HT1080 (cell line): Measurements from ENCODE around the gene ZNF330. TPM values are rescaled to one million over a fixed set of nuclear protein-coding genes. Genes with fewer than 3 reads are reported as not detected.
A peak's percentile ranks its signal among the peaks of the same experiment; 100 is the strongest.

Experiments
- DNase-seq: peaks from one replicate; pipeline ENCODE4 v3.0.0-alpha.2; 2015; ENCODE audit warnings: low read depth
- total RNA-seq: library from RNA; depleted of rRNA; stranded (reverse); fragments of >200 nt; shearing (Covaris generic); gene quantifications from 2 replicates; pipeline ENCODE4 v1.2.3, GENCODE V29; 2014; rRNA removed

The ZNF330 gene
- total RNA-seq, 1 experiment from 2014 or later, result 60.7 TPM

GRCh38 chr4:141229408-141230101 lies 8.9 kb downstream of the ZNF330 start:
- no peak for DNase-seq

- no peak for DNase-seq
Observed at GRCh38 chr4:141233673-141234072, 13.0 kb downstream of the ZNF330 start.

- DNase-seq, result peak; percentile 33
Observed at GRCh38 chr4:141238186-141238585, 17.5 kb downstream of the ZNF330 start.

DNA sequence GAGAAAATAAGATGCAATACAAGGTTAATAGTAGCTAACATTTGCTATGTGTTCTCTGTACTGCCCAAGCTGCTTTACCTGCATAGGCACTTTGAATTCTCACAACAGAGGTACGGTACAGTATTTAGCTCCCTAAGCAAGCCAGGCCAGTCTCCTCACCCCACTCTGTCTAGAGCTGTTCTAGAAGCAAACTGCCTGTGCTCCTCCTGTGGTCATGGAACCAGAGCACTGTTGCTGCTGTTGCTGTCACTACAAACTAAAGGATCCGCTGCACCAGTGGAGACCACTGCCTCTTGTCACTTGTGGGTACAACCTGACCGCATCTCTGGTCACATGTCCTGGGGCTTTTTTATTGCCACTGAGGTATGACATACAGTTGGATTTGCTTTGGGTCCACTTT lies 19.6 kb downstream of the ZNF330 start:
- DNase-seq, result no peak

DNA sequence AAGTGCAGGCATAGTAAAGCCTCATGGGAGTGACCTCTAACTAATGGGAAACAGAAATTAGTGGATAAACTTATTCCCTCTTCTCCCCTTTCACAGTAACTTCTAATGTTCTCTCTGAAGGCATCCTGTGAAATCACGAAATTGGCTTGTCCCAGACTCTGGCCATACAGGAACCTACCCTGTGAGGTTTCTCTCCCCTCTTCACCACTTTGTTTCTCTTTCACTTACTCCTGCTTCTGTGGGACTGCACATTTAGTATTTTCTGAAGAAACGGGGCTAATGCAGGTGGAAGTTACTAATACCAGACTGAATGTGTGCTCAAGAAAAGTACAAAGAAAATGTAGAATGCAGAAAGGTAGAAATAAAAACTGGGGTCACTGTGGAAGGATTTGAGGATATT lies 20.0 kb downstream of the ZNF330 start:
- no peak for DNase-seq

DNA sequence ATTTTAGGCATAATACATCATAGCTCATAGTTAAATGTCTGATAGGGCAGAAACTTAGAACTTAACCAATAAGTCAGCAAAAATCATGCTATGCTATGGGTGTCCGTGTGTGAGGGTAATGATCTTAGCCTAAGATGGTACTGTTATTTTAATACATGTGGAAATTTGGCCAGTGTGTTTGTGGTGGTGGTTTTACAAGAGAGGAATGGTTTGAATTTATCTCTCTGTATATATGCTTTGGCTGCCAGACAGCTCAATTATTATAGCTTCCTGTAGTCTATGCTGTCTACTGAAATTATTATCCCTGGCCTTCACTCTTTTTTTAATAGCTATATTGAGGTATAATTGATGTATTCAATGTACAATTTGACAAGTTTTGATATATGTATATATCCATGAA lies 21.3 kb downstream of the ZNF330 start:
- no peak for DNase-seq

- no peak for DNase-seq
Observed at GRCh38 chr4:141244419-141244818, 23.7 kb downstream of the ZNF330 start.

GRCh38 chr4:141246243-141246642 lies 25.5 kb downstream of the ZNF330 start:
- peak; percentile 44 for DNase-seq

DNA sequence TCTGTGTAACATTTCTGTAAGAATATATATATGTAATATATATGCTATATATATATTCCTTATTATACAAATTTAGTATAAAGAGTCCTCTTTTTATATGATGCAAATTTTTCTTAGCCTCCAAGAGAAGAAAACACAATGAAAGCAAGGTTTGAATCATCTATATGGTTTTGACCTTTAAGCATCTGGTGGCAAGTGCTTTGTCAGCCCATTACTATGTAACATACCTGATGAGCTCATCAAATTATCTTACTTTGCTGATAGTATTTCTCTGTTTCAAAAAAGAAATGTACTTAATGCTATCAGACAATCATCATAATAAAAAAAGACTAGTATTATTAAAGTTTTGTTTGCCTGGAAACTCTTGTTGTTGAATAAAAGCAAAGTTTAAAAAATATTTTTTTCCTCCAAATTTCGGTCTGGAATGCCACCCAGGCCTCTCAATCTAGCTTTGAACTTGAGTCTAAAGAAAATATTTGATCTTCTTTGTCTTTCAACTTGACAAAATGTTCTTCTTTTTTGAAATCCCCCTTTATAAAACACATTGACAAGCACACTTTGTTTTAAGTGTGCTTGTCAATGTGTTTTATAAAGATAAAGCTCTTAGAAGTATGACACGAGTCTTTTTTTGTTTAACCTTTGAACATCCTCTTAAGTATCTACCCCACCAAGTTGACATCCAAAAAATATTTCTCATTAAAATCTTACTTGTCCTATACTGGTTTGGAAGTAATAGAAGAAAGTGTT lies 26.2 kb downstream of the ZNF330 start:
- DNase-seq, result no peak

GRCh38 chr4:141247430-141247780 lies 26.7 kb downstream of the ZNF330 start:
- DNase-seq, result no peak

DNA sequence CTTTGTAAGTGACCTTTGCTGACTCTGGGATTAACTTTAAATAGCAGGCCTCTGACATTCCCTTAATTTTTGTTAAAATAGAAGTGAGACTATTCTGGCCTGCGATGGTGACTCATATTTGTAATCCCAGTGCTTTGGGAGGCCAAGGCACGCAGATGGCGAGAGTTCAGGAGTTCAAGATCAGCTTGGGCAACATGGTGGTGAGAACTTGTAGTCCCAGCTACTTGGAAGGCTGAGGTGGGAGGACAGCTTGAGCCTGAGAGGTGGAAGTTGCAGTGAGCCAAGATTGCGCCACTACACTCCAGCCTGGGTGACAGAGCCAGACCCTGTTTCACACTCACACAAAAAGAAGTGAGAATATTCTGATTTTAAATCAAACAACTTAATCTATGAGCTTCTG lies 27.3 kb downstream of the ZNF330 start:
- DNase-seq, result peak; percentile 42

DNA sequence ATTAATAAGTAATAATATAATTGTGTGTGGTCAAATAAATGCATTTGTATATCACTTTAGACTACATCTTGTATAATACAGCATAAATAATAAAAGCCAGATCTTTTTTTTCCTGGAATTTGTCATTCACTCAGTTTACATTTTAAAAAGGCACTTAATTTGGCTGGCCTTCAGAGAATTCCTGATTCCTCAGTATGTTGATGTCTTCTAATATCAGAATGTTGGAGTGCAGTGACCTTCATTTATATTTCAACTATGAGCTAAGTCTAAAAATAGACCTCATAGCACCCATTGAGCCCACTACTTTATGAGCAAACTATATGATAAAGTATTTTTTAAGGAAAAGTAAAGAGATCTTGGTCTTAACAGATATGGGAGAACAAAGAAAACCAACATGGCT lies 27.8 kb downstream of the ZNF330 start:
- no peak for DNase-seq

DNA sequence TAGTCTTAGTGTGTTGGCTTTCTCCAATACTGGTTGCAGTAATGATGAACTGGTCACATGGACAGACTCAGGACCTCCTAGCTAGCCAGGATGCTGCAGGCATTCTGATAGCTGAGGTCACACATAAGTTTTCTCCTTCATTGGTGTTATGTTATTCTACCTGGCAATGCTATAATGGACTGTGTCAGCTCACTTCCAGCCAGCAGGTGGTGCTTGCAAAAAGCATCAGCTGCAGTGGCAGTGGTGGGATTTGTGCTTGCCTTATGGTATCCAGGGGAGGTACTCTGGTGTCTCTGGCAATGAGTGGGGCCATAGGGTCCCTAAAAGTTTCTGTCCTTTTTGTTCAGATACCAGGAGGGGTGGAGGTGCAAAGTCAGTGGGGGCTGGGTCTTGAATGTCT lies 33.6 kb downstream of the ZNF330 start:
- DNase-seq, result no peak

- peak; percentile 9 for DNase-seq
Observed at GRCh38 chr4:141255016-141255415, 34.3 kb downstream of the ZNF330 start.

GRCh38 chr4:141258558-141258957 lies 37.9 kb downstream of the ZNF330 start:
- no peak for DNase-seq

DNA sequence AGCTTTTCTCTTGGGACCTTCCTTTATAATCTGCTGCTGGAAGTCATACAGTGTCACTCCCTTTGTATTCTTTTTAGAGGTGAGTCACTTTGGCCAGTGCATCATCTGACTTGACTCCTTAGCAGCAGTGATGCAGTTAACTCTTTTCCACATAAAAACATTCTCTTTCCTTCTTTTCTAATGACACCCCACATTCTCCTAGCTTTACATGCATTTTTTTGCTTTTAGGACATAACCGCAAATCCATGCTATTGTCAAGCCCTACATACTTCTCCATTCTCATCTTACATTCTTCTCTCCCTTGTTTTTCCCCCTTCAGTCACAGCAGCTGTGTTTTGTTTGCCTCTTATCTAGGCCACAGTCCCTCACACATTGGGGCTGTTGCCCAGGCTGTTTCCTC lies 55.1 kb downstream of the ZNF330 start:
- DNase-seq, result peak; percentile 91

GRCh38 chr4:141283152-141283551 lies 62.5 kb downstream of the ZNF330 start:
- DNase-seq, result no peak

GRCh38 chr4:141283563-141283962 lies 62.9 kb downstream of the ZNF330 start:
- DNase-seq, result no peak

Other genes with a start within 250 kb of the ZNF330 start
- gene RNF150, start 87.4 kb upstream of the ZNF330 start, total RNA-seq, result 0.37 and 0.73 TPM in 2 replicates